ENCODE measurements around the gene PAK4.

PAK4 gene

GRCh38 chr19:39158646-39159260 lies 33.2 kb downstream of the PAK4 start:
- intact Hi-C loops (cut with DNase I), result no loop called here
- no peak for DNase-seq

- DNase-seq, result no peak
- intact Hi-C loops (cut with DNase I), result no loop called here
Measured at GRCh38 chr19:39160523-39160861, 34.9 kb downstream of the PAK4 start.

- intact Hi-C loops (cut with DNase I), result no loop called here
- peak in 1 of 10 donors; percentile 76 for DNase-seq
Measured at GRCh38 chr19:39160889-39161672, 35.5 kb downstream of the PAK4 start.

GRCh38 chr19:39162441-39163043 lies 37.0 kb downstream of the PAK4 start:
- DNase-seq, result no peak
- intact Hi-C loops (cut with DNase I), result no loop called here

- DNase-seq, result no peak
- intact Hi-C loops (cut with DNase I), result no loop called here
Measured at GRCh38 chr19:39163621-39164020, 38.0 kb downstream of the PAK4 start.

- no peak for DNase-seq
- intact Hi-C loops (cut with DNase I), result no loop called here
Measured at GRCh38 chr19:39164289-39164688, 38.7 kb downstream of the PAK4 start.

GRCh38 chr19:39165857-39166256 lies 40.3 kb downstream of the PAK4 start:
- DNase-seq, result no peak
- intact Hi-C loops (cut with DNase I), result no loop called here

- peak in 4 of 10 donors; percentile 31 to 87 (median 56) for DNase-seq
- intact Hi-C loops (cut with DNase I), result no loop called here
Measured at GRCh38 chr19:39166571-39167391, 41.2 kb downstream of the PAK4 start.

- peak in 1 of 10 donors; percentile 81 for DNase-seq
Measured at GRCh38 chr19:39167461-39168257, 42.1 kb downstream of the PAK4 start.

GRCh38 chr19:39168258-39169142 lies 42.9 kb downstream of the PAK4 start:
- DNase-seq, result peak in 1 of 10 donors; percentile 78
- intact Hi-C loops (cut with DNase I), result no loop called here

More at GRCh38 chr19:39167461-39168257, 42.1 kb downstream of the PAK4 start:
- intact Hi-C loops (cut with DNase I), result no loop called here

- DNase-seq, result peak in 1 of 10 donors; percentile 84
- intact Hi-C loops (cut with DNase I), result no loop called here
Measured at GRCh38 chr19:39169143-39169810, 43.7 kb downstream of the PAK4 start.

GRCh38 chr19:39170386-39171231 lies 45.0 kb downstream of the PAK4 start:
- intact Hi-C loops (cut with DNase I), result no loop called here
- DNase-seq, result peak in 1 of 10 donors; percentile 82

GRCh38 chr19:39171479-39172465 lies 46.2 kb downstream of the PAK4 start:
- intact Hi-C loops (cut with DNase I), result no loop called here
- peak in 1 of 10 donors; percentile 80 for DNase-seq

- intact Hi-C loops (cut with DNase I), result no loop called here
- DNase-seq, result peak in 1 of 10 donors; percentile 84
Measured at GRCh38 chr19:39172700-39173501, 47.3 kb downstream of the PAK4 start.

- intact Hi-C loops (cut with DNase I), result no loop called here
- DNase-seq, result no peak
Measured at GRCh38 chr19:39173502-39173991, 48.0 kb downstream of the PAK4 start.
